ENCODE data around the gene PSMF1. TPM values are rescaled to one million over a fixed set of nuclear protein-coding genes. Genes with fewer than 3 reads are reported as not detected.

The PSMF1 gene
- total RNA-seq, 1 donor from 2014 or later = 34.0 TPM

- H3K9me3 ChIP-seq (ENCODE audit: low read depth) = no peaks in the 10 kb centered on the region
- no peak overlapping the region for H3K4me3 Mint-ChIP-seq
- H3K27me3 Mint-ChIP-seq (ENCODE audit: insufficient read depth, low read depth) = peaks cover 3% of the 10 kb centered on the region
- peaks cover 9% of the 10 kb centered on the region for H3F3A ChIP-seq (ENCODE audit: low read depth)
- H4K20me1 ChIP-seq (ENCODE audit: low read depth) = no peaks in the 10 kb centered on the region
- H3K9ac ChIP-seq = no peak overlapping the region
- H3K4me1 Mint-ChIP-seq = peaks cover 5% of the 10 kb centered on the region
- H3K36me3 Mint-ChIP-seq = no peaks in the 10 kb centered on the region
- H3K4me3 ChIP-seq = no peak overlapping the region
- H3K36me3 ChIP-seq = no peaks in the 10 kb centered on the region
- no peak overlapping the region for H3K27ac ChIP-seq
- TF ChIP-seq CTCF (IDR thresholded peaks at IDR 0.05) (no peak), EZH2phosphoT487 (IDR thresholded peaks at IDR 0.05) (no peak), EZH2 (IDR thresholded peaks at IDR 0.05) (no peak)
- no peak overlapping the region for H3K4me2 ChIP-seq
- H3K79me2 ChIP-seq (ENCODE audit: low read depth) = no peaks in the 10 kb centered on the region
- H3K27ac Mint-ChIP-seq = no peak overlapping the region
- DNase-seq (ENCODE audit: low spot score) = no peak
- H3K4me1 ChIP-seq = peaks cover 8% of the 10 kb centered on the region
- H2AFZ ChIP-seq (replicated peaks) = no peak overlapping the region
- H3K27me3 ChIP-seq = no peaks in the 10 kb centered on the region
- no peaks in the 10 kb centered on the region for H3K9me3 Mint-ChIP-seq
Observed at GRCh38 chr20:1081891-1082290, 36.5 kb upstream of the PSMF1 start.

GRCh38 chr20:1083431-1084080 lies 34.8 kb upstream of the PSMF1 start:
- Mint-ChIP-seq H3K9me3 (no peaks in the 10 kb centered on the region), H3K27me3 (ENCODE audit: insufficient read depth, low read depth) (peaks cover 3% of the 10 kb centered on the region), H3K36me3 (no peaks in the 10 kb centered on the region), H3K27ac (no peak overlapping the region), H3K4me3 (no peak overlapping the region), H3K4me1 (peaks cover 16% of the 10 kb centered on the region)
- H3K9me3 ChIP-seq (ENCODE audit: low read depth) = no peaks in the 10 kb centered on the region
- H4K20me1 ChIP-seq (ENCODE audit: low read depth) = no peaks in the 10 kb centered on the region
- H3F3A ChIP-seq (ENCODE audit: low read depth) = peaks cover 13% of the 10 kb centered on the region
- H3K27ac ChIP-seq = no peak overlapping the region
- H2AFZ ChIP-seq (replicated peaks) = no peak overlapping the region
- H3K4me2 ChIP-seq = no peak overlapping the region
- H3K27me3 ChIP-seq = no peaks in the 10 kb centered on the region
- no peak for TF ChIP-seq CTCF (IDR thresholded peaks at IDR 0.05)
- TF ChIP-seq EZH2 (IDR thresholded peaks at IDR 0.05) = no peak
- TF ChIP-seq EZH2phosphoT487 (IDR thresholded peaks at IDR 0.05) = no peak
- peaks cover 13% of the 10 kb centered on the region for H3K4me1 ChIP-seq
- no peak overlapping the region for H3K9ac ChIP-seq
- H3K36me3 ChIP-seq = no peaks in the 10 kb centered on the region
- no peak for DNase-seq (ENCODE audit: low spot score)
- no peak overlapping the region for H3K4me3 ChIP-seq
- H3K79me2 ChIP-seq (ENCODE audit: low read depth) = no peaks in the 10 kb centered on the region

GRCh38 chr20:1085492-1086276 lies 32.7 kb upstream of the PSMF1 start:
- H3K9me3 ChIP-seq (ENCODE audit: low read depth) = no peaks in the 10 kb centered on the region
- no peaks in the 10 kb centered on the region for H3K79me2 ChIP-seq (ENCODE audit: low read depth)
- DNase-seq (ENCODE audit: low spot score) = no peak
- H3K9ac ChIP-seq = no peak overlapping the region
- H3K27me3 Mint-ChIP-seq (ENCODE audit: insufficient read depth, low read depth) = no peaks in the 10 kb centered on the region
- no peak overlapping the region for H3K4me3 ChIP-seq
- H3K36me3 Mint-ChIP-seq = no peaks in the 10 kb centered on the region
- no peak overlapping the region for H3K27ac ChIP-seq
- H2AFZ ChIP-seq (replicated peaks) = no peak overlapping the region
- no peak overlapping the region for H3K27ac Mint-ChIP-seq
- TF ChIP-seq CTCF (IDR thresholded peaks at IDR 0.05) = no peak
- no peak for TF ChIP-seq EZH2 (IDR thresholded peaks at IDR 0.05)
- TF ChIP-seq EZH2phosphoT487 (IDR thresholded peaks at IDR 0.05) = no peak
- H3K4me1 Mint-ChIP-seq = peaks cover 16% of the 10 kb centered on the region
- no peak overlapping the region for H3K4me3 Mint-ChIP-seq
- H3K4me1 ChIP-seq = peaks cover 13% of the 10 kb centered on the region
- H4K20me1 ChIP-seq (ENCODE audit: low read depth) = no peaks in the 10 kb centered on the region
- no peaks in the 10 kb centered on the region for H3K27me3 ChIP-seq
- H3K4me2 ChIP-seq = no peak overlapping the region
- peaks cover 13% of the 10 kb centered on the region for H3F3A ChIP-seq (ENCODE audit: low read depth)
- no peaks in the 10 kb centered on the region for H3K36me3 ChIP-seq
- peaks cover 2% of the 10 kb centered on the region for H3K9me3 Mint-ChIP-seq
